ENCODE data around the gene GOLGB1.
"Not testable (repeated sequence)": the region's sequence is repeated elsewhere in the genome, so short reads cannot be mapped to it uniquely, and the experiment has no call there.

DNA sequence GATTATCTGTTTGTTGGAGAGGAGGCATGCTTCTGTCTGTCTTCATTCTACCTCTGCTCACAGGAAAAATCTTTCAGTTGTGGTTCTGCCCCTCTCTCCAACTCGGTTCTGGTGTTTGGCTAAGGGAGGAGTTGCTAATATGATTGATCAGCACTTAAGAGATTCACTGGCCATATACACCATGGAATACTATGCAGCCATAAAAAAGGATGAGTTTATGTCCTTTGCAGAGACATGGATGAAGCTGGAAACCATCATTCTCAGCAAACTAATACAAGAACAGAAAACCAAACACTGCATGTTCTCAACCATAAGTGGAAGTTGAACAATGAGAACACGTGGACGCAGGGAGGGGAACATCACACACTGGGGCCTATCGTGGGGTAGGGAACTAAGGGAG, 25.6 kb upstream of the GOLGB1 start:
- TF ChIP-seq CTCF (IDR thresholded peaks at IDR 0.05); EP300 (IDR thresholded peaks at IDR 0.05; ENCODE audit: low read depth): not testable (repeated sequence)

All from transverse colon (tissue), 3 donors.